ENCODE results near the gene UBLCP1.

UBLCP1 gene

GRCh38 chr5:159240301-159240870, 22.7 kb upstream of the UBLCP1 start:
- no peak for DNase-seq (ENCODE audit: low read depth)
- H3K4me3 ChIP-seq (replicated peaks; ENCODE audit: low read depth, low read length) = no peak overlapping the region
- no peak for TF ChIP-seq CTCF (IDR thresholded peaks at IDR 0.05; ENCODE audit: low read length, missing control alignments)

- DNase-seq (ENCODE audit: low read depth) = no peak
- TF ChIP-seq CTCF (IDR thresholded peaks at IDR 0.05; ENCODE audit: low read length, missing control alignments) = no peak
- H3K4me3 ChIP-seq (replicated peaks; ENCODE audit: low read depth, low read length) = no peak overlapping the region
Measured at GRCh38 chr5:159241946-159242552, 21.0 kb upstream of the UBLCP1 start.

- DNase-seq (ENCODE audit: low read depth) = no peak
- H3K4me3 ChIP-seq (replicated peaks; ENCODE audit: low read depth, low read length) = no peak overlapping the region
- TF ChIP-seq CTCF (IDR thresholded peaks at IDR 0.05; ENCODE audit: low read length, missing control alignments) = no peak
Measured at GRCh38 chr5:159242656-159243055, 20.4 kb upstream of the UBLCP1 start.

- no peak for DNase-seq (ENCODE audit: low read depth)
- H3K4me3 ChIP-seq (replicated peaks; ENCODE audit: low read depth, low read length) = no peak overlapping the region
- TF ChIP-seq CTCF (IDR thresholded peaks at IDR 0.05; ENCODE audit: low read length, missing control alignments) = no peak
Measured at GRCh38 chr5:159243385-159243784, 19.7 kb upstream of the UBLCP1 start.

- no peak for TF ChIP-seq CTCF (IDR thresholded peaks at IDR 0.05; ENCODE audit: low read length, missing control alignments)
- no peak for DNase-seq (ENCODE audit: low read depth)
- no peak overlapping the region for H3K4me3 ChIP-seq (replicated peaks; ENCODE audit: low read depth, low read length)
Measured at GRCh38 chr5:159244163-159244562, 18.9 kb upstream of the UBLCP1 start.

- no peak overlapping the region for H3K4me3 ChIP-seq (replicated peaks; ENCODE audit: low read depth, low read length)
- DNase-seq (ENCODE audit: low read depth) = no peak
- TF ChIP-seq CTCF (IDR thresholded peaks at IDR 0.05; ENCODE audit: low read length, missing control alignments) = no peak
Measured at GRCh38 chr5:159244890-159245289, 18.2 kb upstream of the UBLCP1 start.

GRCh38 chr5:159249158-159249557, 13.9 kb upstream of the UBLCP1 start:
- no peak for DNase-seq (ENCODE audit: low read depth)
- no peak overlapping the region for H3K4me3 ChIP-seq (replicated peaks; ENCODE audit: low read depth, low read length)
- TF ChIP-seq CTCF (IDR thresholded peaks at IDR 0.05; ENCODE audit: low read length, missing control alignments) = no peak
